ENCODE results near the gene MDC1. TPM values are rescaled to one million over a fixed set of nuclear protein-coding genes. Genes with fewer than 3 reads are reported as not detected.
A peak's percentile ranks its signal among the peaks of the same experiment; 100 is the strongest.
"Not testable (repeated sequence)": the region's sequence is repeated elsewhere in the genome, so short reads cannot be mapped to it uniquely, and the experiment has no call there.

Gene MDC1
- total RNA-seq, 1 donor from 2014 or later, result 51.7 TPM

GRCh38 chr6:30721198-30722024 is 4.3 kb upstream of the MDC1 start:
- DNase-seq (ENCODE audit: low spot score), result peak; percentile 95
- Mint-ChIP-seq H3K27ac (ENCODE audit: unreplicated experiment) (peak overlapping the region; percentile 98), H3K36me3 (ENCODE audit: low read depth, unreplicated experiment) (peaks cover 54% of the 10 kb centered on the region), H3K4me1 (ENCODE audit: unreplicated experiment) (peaks cover 55% of the 10 kb centered on the region), H3K9me3 (ENCODE audit: unreplicated experiment) (no peaks in the 10 kb centered on the region), H3K4me3 (ENCODE audit: unreplicated experiment) (peak overlapping the region; percentile 99), H3K27me3 (ENCODE audit: unreplicated experiment) (peaks cover 22% of the 10 kb centered on the region)
- peak; percentile 34 for TF ChIP-seq CTCF (IDR thresholded peaks at IDR 0.05; ENCODE audit: unreplicated experiment)

GRCh38 chr6:30720738-30721197 is 3.7 kb upstream of the MDC1 start:
- Mint-ChIP-seq H3K27me3 (ENCODE audit: unreplicated experiment) (peaks cover 22% of the 10 kb centered on the region), H3K9me3 (ENCODE audit: unreplicated experiment) (no peaks in the 10 kb centered on the region), H3K4me1 (ENCODE audit: unreplicated experiment) (peaks cover 56% of the 10 kb centered on the region), H3K36me3 (ENCODE audit: low read depth, unreplicated experiment) (peaks cover 54% of the 10 kb centered on the region), H3K27ac (ENCODE audit: unreplicated experiment) (peak overlapping the region; percentile 98), H3K4me3 (ENCODE audit: unreplicated experiment) (peak overlapping the region; percentile 99)
- peak; percentile 56 for DNase-seq (ENCODE audit: low spot score)
- no peak for TF ChIP-seq CTCF (IDR thresholded peaks at IDR 0.05; ENCODE audit: unreplicated experiment)

- Mint-ChIP-seq H3K36me3 (ENCODE audit: low read depth, unreplicated experiment) (peaks cover 51% of the 10 kb centered on the region), H3K27me3 (ENCODE audit: unreplicated experiment) (peaks cover 18% of the 10 kb centered on the region), H3K27ac (ENCODE audit: unreplicated experiment) (peak within 1 kb of the TSS; percentile 98), H3K4me1 (ENCODE audit: unreplicated experiment) (peaks cover 53% of the 10 kb centered on the region), H3K9me3 (ENCODE audit: unreplicated experiment) (no peaks in the 10 kb centered on the region), H3K4me3 (ENCODE audit: unreplicated experiment) (peak within 1 kb of the TSS; percentile 99)
- DNase-seq (ENCODE audit: low spot score), result peak; percentile 96
- TF ChIP-seq CTCF (IDR thresholded peaks at IDR 0.05; ENCODE audit: unreplicated experiment), result no peak
These were observed 3.0 kb upstream of the MDC1 start, which contains the start of gene TUBB for GRCh38 chr6:30719791-30720737. TSS of gene TUBB (plus strand) at chr6:30720352. CDS start at chr6:30720507, 155 bp downstream.

GRCh38 chr6:30719356-30719755 is 2.3 kb upstream of the MDC1 start:
- peak overlapping the region; percentile 98 for H3K27ac Mint-ChIP-seq (ENCODE audit: unreplicated experiment)
- peaks cover 16% of the 10 kb centered on the region for H3K27me3 Mint-ChIP-seq (ENCODE audit: unreplicated experiment)
- no peak for DNase-seq (ENCODE audit: low spot score)
- no peak for TF ChIP-seq CTCF (IDR thresholded peaks at IDR 0.05; ENCODE audit: unreplicated experiment)
- H3K4me3 Mint-ChIP-seq (ENCODE audit: unreplicated experiment), result peak overlapping the region; percentile 99
- peaks cover 48% of the 10 kb centered on the region for H3K36me3 Mint-ChIP-seq (ENCODE audit: low read depth, unreplicated experiment)
- H3K4me1 Mint-ChIP-seq (ENCODE audit: unreplicated experiment), result peaks cover 48% of the 10 kb centered on the region
- H3K9me3 Mint-ChIP-seq (ENCODE audit: unreplicated experiment), result no peaks in the 10 kb centered on the region

GRCh38 chr6:30717845-30718720 is 1.0 kb upstream of the MDC1 start:
- Mint-ChIP-seq H3K36me3 (ENCODE audit: low read depth, unreplicated experiment) (peaks cover 44% of the 10 kb centered on the region), H3K27ac (ENCODE audit: unreplicated experiment) (peak overlapping the region; percentile 99), H3K4me3 (ENCODE audit: unreplicated experiment) (peak overlapping the region; percentile 99), H3K4me1 (ENCODE audit: unreplicated experiment) (peaks cover 35% of the 10 kb centered on the region)
- not testable (repeated sequence) for H3K9me3 Mint-ChIP-seq (ENCODE audit: unreplicated experiment); DNase-seq (ENCODE audit: low spot score); H3K27me3 Mint-ChIP-seq (ENCODE audit: unreplicated experiment)
